Measurements from ENCODE around the gene SRPK2.
A peak's percentile ranks its signal among the peaks of the same experiment; 100 is the strongest.

SRPK2 gene

GRCh38 chr7:105191331-105191730 lies 197.4 kb downstream of the SRPK2 start:
- no peak for DNase-seq (ENCODE audit: low spot score)

GRCh38 chr7:105189859-105190492 lies 198.7 kb downstream of the SRPK2 start:
- DNase-seq (ENCODE audit: low spot score), result no peak

- DNase-seq (ENCODE audit: low spot score), result no peak
These were observed 200.5 kb downstream of the SRPK2 start for GRCh38 chr7:105188201-105188600.

GRCh38 chr7:105187302-105188169 lies 201.2 kb downstream of the SRPK2 start:
- peak; percentile 28 for DNase-seq (ENCODE audit: low spot score)

- DNase-seq (ENCODE audit: low spot score), result no peak
These were observed 203.3 kb downstream of the SRPK2 start for GRCh38 chr7:105185290-105186010.

GRCh38 chr7:105180002-105180401 lies 208.7 kb downstream of the SRPK2 start:
- DNase-seq (ENCODE audit: low spot score), result no peak

- DNase-seq (ENCODE audit: low spot score), result no peak
These were observed 209.7 kb downstream of the SRPK2 start for GRCh38 chr7:105178928-105179541.

GRCh38 chr7:105178177-105178576 lies 210.5 kb downstream of the SRPK2 start:
- no peak for DNase-seq (ENCODE audit: low spot score)

- no peak for DNase-seq (ENCODE audit: low spot score)
These were observed 211.7 kb downstream of the SRPK2 start for GRCh38 chr7:105177026-105177425.

GRCh38 chr7:105173586-105173985 lies 215.1 kb downstream of the SRPK2 start:
- no peak for DNase-seq (ENCODE audit: low spot score)

- DNase-seq (ENCODE audit: low spot score), result no peak
These were observed 224.0 kb downstream of the SRPK2 start for GRCh38 chr7:105164751-105165150.

GRCh38 chr7:105163718-105164117 lies 225.0 kb downstream of the SRPK2 start:
- DNase-seq (ENCODE audit: low spot score), result no peak

GRCh38 chr7:105161366-105161765 lies 227.4 kb downstream of the SRPK2 start:
- no peak for DNase-seq (ENCODE audit: low spot score)

GRCh38 chr7:105157278-105157677 lies 231.4 kb downstream of the SRPK2 start:
- peak; percentile 17 for DNase-seq (ENCODE audit: low spot score)

- no peak for DNase-seq (ENCODE audit: low spot score)
These were observed 232.0 kb downstream of the SRPK2 start for GRCh38 chr7:105156731-105157130.

- DNase-seq (ENCODE audit: low spot score), result no peak
These were observed 234.6 kb downstream of the SRPK2 start for GRCh38 chr7:105154084-105154483.

- DNase-seq (ENCODE audit: low spot score), result no peak
These were observed 235.2 kb downstream of the SRPK2 start for GRCh38 chr7:105153531-105153930.

- DNase-seq (ENCODE audit: low spot score), result no peak
These were observed 237.6 kb downstream of the SRPK2 start for GRCh38 chr7:105151152-105151551.

- peak; percentile 54 for DNase-seq (ENCODE audit: low spot score)
These were observed 238.9 kb downstream of the SRPK2 start for GRCh38 chr7:105149827-105150226.

- no peak for DNase-seq (ENCODE audit: low spot score)
These were observed 247.7 kb downstream of the SRPK2 start for GRCh38 chr7:105141068-105141467.

- no peak for DNase-seq (ENCODE audit: low spot score)
These were observed 249.3 kb downstream of the SRPK2 start for GRCh38 chr7:105139381-105139780.

GRCh38 chr7:105137898-105138297 lies 250.8 kb downstream of the SRPK2 start:
- no peak for DNase-seq (ENCODE audit: low spot score)

Data from kidney tubule cell (primary cell).